ENCODE measurements around the gene KLHL8.

DNA sequence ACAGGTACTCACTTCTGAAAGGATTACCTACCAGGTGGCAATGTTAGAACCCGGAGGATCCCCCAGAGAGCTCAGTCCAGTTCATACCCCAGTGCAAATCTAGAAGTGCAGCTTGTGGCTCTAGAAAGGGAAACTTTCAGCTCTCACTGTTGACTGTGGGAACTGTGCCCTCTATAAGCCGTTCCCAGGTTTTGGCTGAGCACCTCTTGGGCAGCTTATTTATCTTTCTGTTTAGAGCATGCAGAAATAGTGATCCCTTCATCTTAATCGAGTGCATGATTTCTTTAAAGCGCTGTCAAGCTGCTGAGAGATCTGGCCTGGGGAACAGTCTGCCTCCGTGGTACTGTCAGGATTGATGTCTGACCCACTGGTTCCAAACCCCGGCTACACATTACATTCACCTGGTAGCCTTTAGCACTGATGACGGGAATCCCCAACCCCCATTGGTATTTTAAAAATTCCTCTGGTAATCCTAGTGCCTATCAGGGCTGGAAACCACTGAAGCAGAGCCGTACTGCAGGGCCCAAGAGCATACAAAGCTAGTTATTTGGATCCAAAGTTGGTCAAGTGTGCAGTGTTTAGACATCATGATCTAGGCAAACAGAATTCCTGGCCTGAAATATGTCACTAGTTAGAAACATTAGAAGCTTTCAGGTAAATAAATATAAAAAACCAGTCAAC lies 103.2 kb downstream of the KLHL8 start:
- TF ChIP-seq, protein P1, sequence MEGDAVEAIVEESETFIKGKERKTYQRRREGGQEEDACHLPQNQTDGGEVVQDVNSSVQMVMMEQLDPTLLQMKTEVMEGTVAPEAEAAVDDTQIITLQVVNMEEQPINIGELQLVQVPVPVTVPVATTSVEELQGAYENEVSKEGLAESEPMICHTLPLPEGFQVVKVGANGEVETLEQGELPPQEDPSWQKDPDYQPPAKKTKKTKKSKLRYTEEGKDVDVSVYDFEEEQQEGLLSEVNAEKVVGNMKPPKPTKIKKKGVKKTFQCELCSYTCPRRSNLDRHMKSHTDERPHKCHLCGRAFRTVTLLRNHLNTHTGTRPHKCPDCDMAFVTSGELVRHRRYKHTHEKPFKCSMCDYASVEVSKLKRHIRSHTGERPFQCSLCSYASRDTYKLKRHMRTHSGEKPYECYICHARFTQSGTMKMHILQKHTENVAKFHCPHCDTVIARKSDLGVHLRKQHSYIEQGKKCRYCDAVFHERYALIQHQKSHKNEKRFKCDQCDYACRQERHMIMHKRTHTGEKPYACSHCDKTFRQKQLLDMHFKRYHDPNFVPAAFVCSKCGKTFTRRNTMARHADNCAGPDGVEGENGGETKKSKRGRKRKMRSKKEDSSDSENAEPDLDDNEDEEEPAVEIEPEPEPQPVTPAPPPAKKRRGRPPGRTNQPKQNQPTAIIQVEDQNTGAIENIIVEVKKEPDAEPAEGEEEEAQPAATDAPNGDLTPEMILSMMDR (IDR thresholded peaks at IDR 0.05; ENCODE audit: low read depth, low read length, poor library complexity, severe bottlenecking) = no peak
- no peak for TF ChIP-seq EZH2phosphoT487 (IDR thresholded peaks at IDR 0.05; ENCODE audit: borderline replicate concordance, low read length)

Data from DOHH2 (cell line).